Trophoblast cell (in vitro differentiated cells and primary cell): ENCODE measurements around the gene CRIM1.

Experiments used
- DNase-seq, 2 donors: peaks; one replicate each; pipeline ENCODE4 v3.0.0-alpha.2; 2016
- H2AFZ ChIP-seq: 2 replicates; pipeline ENCODE4 v1.6.1; 2013; ENCODE audit warnings: low read length, moderate library complexity, mild to moderate bottlenecking; ENCODE audit not compliant: insufficient read depth, poor library complexity
- H2AK5ac ChIP-seq: 2 replicates; pipeline ENCODE4 v1.6.1; 2013; ENCODE audit warnings: mild to moderate bottlenecking, low read length
- H2BK120ac ChIP-seq: 2 replicates; pipeline ENCODE4 v1.6.1; 2013; ENCODE audit warnings: low read length, mild to moderate bottlenecking, moderate library complexity; ENCODE audit not compliant: insufficient read depth, poor library complexity
- H2BK12ac ChIP-seq: 2 replicates; pipeline ENCODE4 v1.6.1; 2013; ENCODE audit warnings: mild to moderate bottlenecking, low read length, moderate library complexity
- H2BK5ac ChIP-seq: 2 replicates; pipeline ENCODE4 v1.6.1; 2013; ENCODE audit warnings: low read length, low read depth, moderate library complexity, mild to moderate bottlenecking; ENCODE audit not compliant: poor library complexity
- H3K14ac ChIP-seq: 2 replicates; pipeline ENCODE4 v1.6.1; 2013; ENCODE audit warnings: mild to moderate bottlenecking, low read length
- H3K18ac ChIP-seq: 2 replicates; pipeline ENCODE4 v1.6.1; 2013; ENCODE audit warnings: mild to moderate bottlenecking, low read length
- H3K23ac ChIP-seq: 2 replicates; pipeline ENCODE4 v1.6.1; 2013; ENCODE audit warnings: low read length
- H3K27ac ChIP-seq: 2 replicates; pipeline ENCODE4 v1.5.1; 2013; ENCODE audit warnings: low read depth, mild to moderate bottlenecking, inconsistent platforms, low read length, moderate library complexity
- H3K27me3 ChIP-seq: 2 replicates; pipeline ENCODE4 v1.6.1; 2013; ENCODE audit warnings: inconsistent platforms, mild to moderate bottlenecking, low read length, moderate library complexity; ENCODE audit not compliant: insufficient read depth
- H3K36me3 ChIP-seq, 2 experiments: 1 replicate in 1 of 2; 2 replicates in 1 of 2; pipeline ENCODE4 v1.6.1; 2013; ENCODE audit warnings: low read length in 2 of 2, mild to moderate bottlenecking in 2 of 2, moderate library complexity in 1 of 2; ENCODE audit not compliant: insufficient read depth in 2 of 2, control insufficient read depth in 1 of 2
- H3K4ac ChIP-seq: 2 replicates; pipeline ENCODE4 v1.6.1; 2013; ENCODE audit warnings: low read depth, mild to moderate bottlenecking, low read length, moderate library complexity
- H3K4me1 ChIP-seq, 2 experiments: 1 replicate in 1 of 2; 2 replicates in 1 of 2; pipeline ENCODE4 v1.6.1; 2013; ENCODE audit warnings: low read length in 2 of 2, mild to moderate bottlenecking in 2 of 2, moderate library complexity in 1 of 2; ENCODE audit not compliant: insufficient read depth in 2 of 2, control insufficient read depth in 1 of 2
- H3K4me2 ChIP-seq: 2 replicates; pipeline ENCODE4 v1.6.1; 2013; ENCODE audit warnings: inconsistent platforms, mild to moderate bottlenecking, low read length, moderate library complexity
- H3K4me3 ChIP-seq: 2 replicates; pipeline ENCODE4 v1.5.1; 2013; ENCODE audit warnings: mild to moderate bottlenecking, low read depth, low read length, inconsistent platforms
- H3K79me1 ChIP-seq: one replicate; pipeline ENCODE4 v1.6.1; 2013; ENCODE audit warnings: low read length
- H3K79me2 ChIP-seq: 2 replicates; pipeline ENCODE4 v1.6.1; 2013; ENCODE audit warnings: low read length, mild to moderate bottlenecking; ENCODE audit not compliant: control insufficient read depth, insufficient read depth, poor library complexity
- H3K9ac ChIP-seq: 2 replicates; pipeline ENCODE4 v1.6.1; 2013; ENCODE audit warnings: mild to moderate bottlenecking, low read length
- H3K9me3 ChIP-seq: 2 replicates; pipeline ENCODE4 v1.6.1; 2013; ENCODE audit warnings: low read depth, mild to moderate bottlenecking, control low read depth, inconsistent platforms, low read length; ENCODE audit not compliant: insufficient read depth
- H4K12ac ChIP-seq: 2 replicates; pipeline ENCODE4 v1.6.1; 2013; ENCODE audit warnings: low read depth, mild to moderate bottlenecking, low read length, moderate library complexity
- H4K8ac ChIP-seq: 2 replicates; pipeline ENCODE4 v1.6.1; 2013; ENCODE audit warnings: low read depth, mild to moderate bottlenecking, low read length, moderate library complexity
- H4K91ac ChIP-seq: one replicate; pipeline ENCODE4 v1.6.1; 2013; ENCODE audit warnings: low read depth, mild to moderate bottlenecking, low read length, moderate library complexity
- WGBS: extraction: QIAGEN DNeasy Blood & Tissue Kit; methylation state at CpG from one replicate; pipeline ENCODE4 v1.1.7; 2013; ENCODE audit warnings: missing lambda C conversion rate; ENCODE audit not compliant: insufficient read length, insufficient coverage; ENCODE audit errors: extremely low coverage; 5-methylcytosine and 5-hydroxymethylcytosine counted together

Gene CRIM1

GRCh38 chr2:36597003-36597531, 241.5 kb downstream of the CRIM1 start:
- Histone ChIP-seq H3K23ac (no peak overlapping the region), H3K4me2 (peak overlapping the region; percentile 85), H4K12ac (peak overlapping the region; percentile 23), H2BK120ac (peak overlapping the region; percentile 96), H2AFZ (peak overlapping the region; percentile 90), H3K9me3 (no peaks in the 10 kb centered on the region), H3K79me1 (peaks cover 8% of the 10 kb centered on the region), H3K4me1 (peaks cover 7 to 10% of the 10 kb centered on the region in 2 experiments), H4K91ac (peak overlapping the region; percentile 98), H2AK5ac (no peak overlapping the region), H3K9ac (peak overlapping the region; percentile 74), H3K36me3 (no peaks in the 10 kb centered on the region), H3K18ac (peak overlapping the region; percentile 98), H3K79me2 (peaks cover 10% of the 10 kb centered on the region), H3K14ac (peak overlapping the region; percentile 99), H3K27me3 (no peaks in the 10 kb centered on the region), H2BK12ac (no peak overlapping the region), H2BK5ac (no peak overlapping the region), H3K4ac (peak overlapping the region; percentile 44), H3K4me3 (peak overlapping the region; percentile 87), H3K27ac (peak overlapping the region; percentile 21), H4K8ac (peak overlapping the region; percentile 98)
- no peak for DNase-seq
- no CpG with 5 or more reads among the region's 19 CpGs for WGBS

GRCh38 chr2:36597532-36598377, 242.2 kb downstream of the CRIM1 start, which contains the start of gene FEZ2:
Gene FEZ2 (minus strand): TSS chr2:36598168. CDS start chr2:36598142, 26 bp downstream.
- H2BK5ac ChIP-seq = peak within 1 kb of the TSS; percentile 92
- H2BK12ac ChIP-seq = no peak within 1 kb of the TSS
- H3K4me3 ChIP-seq = peak within 1 kb of the TSS; percentile 87
- peak within 1 kb of the TSS; percentile 97 for H4K12ac ChIP-seq
- H3K18ac ChIP-seq = peak within 1 kb of the TSS; percentile 98
- H2AFZ ChIP-seq = peak within 1 kb of the TSS; percentile 90
- H3K9ac ChIP-seq = peak within 1 kb of the TSS; percentile 94
- H3K27ac ChIP-seq = peak within 1 kb of the TSS; percentile 95
- peak within 1 kb of the TSS; percentile 98 for H4K91ac ChIP-seq
- H2BK120ac ChIP-seq = peak within 1 kb of the TSS; percentile 96
- no peaks in the 10 kb centered on the region for H3K27me3 ChIP-seq
- H4K8ac ChIP-seq = peak within 1 kb of the TSS; percentile 98
- H3K36me3 ChIP-seq = no peaks in the 10 kb centered on the region
- peaks cover 7 to 10% of the 10 kb centered on the region in 2 experiments for H3K4me1 ChIP-seq
- H3K23ac ChIP-seq = no peak within 1 kb of the TSS
- peaks cover 8% of the 10 kb centered on the region for H3K79me1 ChIP-seq
- H3K4me2 ChIP-seq = peak within 1 kb of the TSS; percentile 85
- peaks cover 10% of the 10 kb centered on the region for H3K79me2 ChIP-seq
- no peaks in the 10 kb centered on the region for H3K9me3 ChIP-seq
- no CpG with 5 or more reads among the region's 81 CpGs for WGBS
- H3K4ac ChIP-seq = peak within 1 kb of the TSS; percentile 44
- H2AK5ac ChIP-seq = peak within 1 kb of the TSS; percentile 70
- DNase-seq = peak; percentile 69 to 71
- peak within 1 kb of the TSS; percentile 99 for H3K14ac ChIP-seq
